ENCODE measurements around the gene PAX7.

PAX7 gene

GRCh38 chr1:18786149-18786548 lies 155.5 kb downstream of the PAX7 start:
- no peaks in the 10 kb centered on the region for H3K27me3 ChIP-seq (ENCODE audit: low read length)
- H3K79me2 ChIP-seq (ENCODE audit: insufficient read depth, low read length) = no peaks in the 10 kb centered on the region
- no peak overlapping the region for H2AFZ ChIP-seq (ENCODE audit: low read depth, low read length, severe bottlenecking)
- TF ChIP-seq, protein P1, sequence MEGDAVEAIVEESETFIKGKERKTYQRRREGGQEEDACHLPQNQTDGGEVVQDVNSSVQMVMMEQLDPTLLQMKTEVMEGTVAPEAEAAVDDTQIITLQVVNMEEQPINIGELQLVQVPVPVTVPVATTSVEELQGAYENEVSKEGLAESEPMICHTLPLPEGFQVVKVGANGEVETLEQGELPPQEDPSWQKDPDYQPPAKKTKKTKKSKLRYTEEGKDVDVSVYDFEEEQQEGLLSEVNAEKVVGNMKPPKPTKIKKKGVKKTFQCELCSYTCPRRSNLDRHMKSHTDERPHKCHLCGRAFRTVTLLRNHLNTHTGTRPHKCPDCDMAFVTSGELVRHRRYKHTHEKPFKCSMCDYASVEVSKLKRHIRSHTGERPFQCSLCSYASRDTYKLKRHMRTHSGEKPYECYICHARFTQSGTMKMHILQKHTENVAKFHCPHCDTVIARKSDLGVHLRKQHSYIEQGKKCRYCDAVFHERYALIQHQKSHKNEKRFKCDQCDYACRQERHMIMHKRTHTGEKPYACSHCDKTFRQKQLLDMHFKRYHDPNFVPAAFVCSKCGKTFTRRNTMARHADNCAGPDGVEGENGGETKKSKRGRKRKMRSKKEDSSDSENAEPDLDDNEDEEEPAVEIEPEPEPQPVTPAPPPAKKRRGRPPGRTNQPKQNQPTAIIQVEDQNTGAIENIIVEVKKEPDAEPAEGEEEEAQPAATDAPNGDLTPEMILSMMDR (IDR thresholded peaks at IDR 0.05; ENCODE audit: insufficient read depth, low read length, poor library complexity, severe bottlenecking) = no peak
- TF ChIP-seq EZH2phosphoT487 (conservative IDR thresholded peaks at IDR 0.05; ENCODE audit: low read length) = no peak
- no peaks in the 10 kb centered on the region for H3F3A ChIP-seq (ENCODE audit: insufficient read depth)
- H3K36me3 ChIP-seq (ENCODE audit: low read length) = no peaks in the 10 kb centered on the region
- no peaks in the 10 kb centered on the region for H3K9me3 ChIP-seq (ENCODE audit: insufficient read depth, low read length)
- no peaks in the 10 kb centered on the region for H4K20me1 ChIP-seq (ENCODE audit: low read depth, low read length)
- H3K27ac ChIP-seq (ENCODE audit: low read depth, low read length) = no peak overlapping the region
- no peak overlapping the region for H3K9ac ChIP-seq (ENCODE audit: low read length)
- no peaks in the 10 kb centered on the region for H3K9me2 ChIP-seq (replicated peaks; ENCODE audit: insufficient read depth, low read length)
- H3K4me3 ChIP-seq (ENCODE audit: insufficient read depth, low read length, poor library complexity, severe bottlenecking) = no peak overlapping the region
- no peak overlapping the region for H3K4me2 ChIP-seq (ENCODE audit: low read depth, low read length, poor library complexity, severe bottlenecking)

- H3K9me3 ChIP-seq (ENCODE audit: insufficient read depth, low read length) = no peaks in the 10 kb centered on the region
- no peaks in the 10 kb centered on the region for H4K20me1 ChIP-seq (ENCODE audit: low read depth, low read length)
- H3K27me3 ChIP-seq (ENCODE audit: low read length) = no peaks in the 10 kb centered on the region
- no peak overlapping the region for H3K4me2 ChIP-seq (ENCODE audit: low read depth, low read length, poor library complexity, severe bottlenecking)
- no peaks in the 10 kb centered on the region for H3K79me2 ChIP-seq (ENCODE audit: insufficient read depth, low read length)
- no peaks in the 10 kb centered on the region for H3K9me2 ChIP-seq (replicated peaks; ENCODE audit: insufficient read depth, low read length)
- no peaks in the 10 kb centered on the region for H3F3A ChIP-seq (ENCODE audit: insufficient read depth)
- H2AFZ ChIP-seq (ENCODE audit: low read depth, low read length, severe bottlenecking) = no peak overlapping the region
- H3K9ac ChIP-seq (ENCODE audit: low read length) = no peak overlapping the region
- H3K36me3 ChIP-seq (ENCODE audit: low read length) = no peaks in the 10 kb centered on the region
- H3K27ac ChIP-seq (ENCODE audit: low read depth, low read length) = no peak overlapping the region
- H3K4me3 ChIP-seq (ENCODE audit: insufficient read depth, low read length, poor library complexity, severe bottlenecking) = no peak overlapping the region
- TF ChIP-seq, protein P1 (IDR thresholded peaks at IDR 0.05; ENCODE audit: insufficient read depth, low read length, poor library complexity, severe bottlenecking) = no peak
- no peak for TF ChIP-seq EZH2phosphoT487 (conservative IDR thresholded peaks at IDR 0.05; ENCODE audit: low read length)
Observed at GRCh38 chr1:18787825-18788385, 157.3 kb downstream of the PAX7 start.

DNA sequence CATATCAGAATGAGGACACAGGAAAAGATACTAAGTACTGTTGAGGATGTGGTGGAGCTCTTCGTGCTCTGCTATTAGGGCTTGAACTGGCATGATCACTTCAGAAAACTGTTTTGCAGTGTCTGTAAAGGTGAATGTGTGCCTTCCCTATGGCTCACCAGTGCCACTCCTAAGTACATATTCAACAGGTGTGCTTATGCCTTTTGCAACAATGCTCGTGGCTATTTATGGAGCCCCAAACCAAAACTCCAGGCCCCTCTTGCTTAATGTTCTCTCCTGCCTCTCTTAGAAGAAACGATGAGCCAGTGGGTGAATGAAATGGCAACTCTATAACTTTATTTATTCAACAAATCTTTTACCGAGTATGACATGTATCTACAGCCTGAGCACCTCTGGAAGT lies 158.6 kb downstream of the PAX7 start:
- Histone ChIP-seq H3F3A (ENCODE audit: insufficient read depth) (no peaks in the 10 kb centered on the region), H3K4me3 (ENCODE audit: insufficient read depth, low read length, poor library complexity, severe bottlenecking) (no peak overlapping the region), H3K9me2 (replicated peaks; ENCODE audit: insufficient read depth, low read length) (no peaks in the 10 kb centered on the region), H3K27me3 (ENCODE audit: low read length) (no peaks in the 10 kb centered on the region), H4K20me1 (ENCODE audit: low read depth, low read length) (no peaks in the 10 kb centered on the region), H3K9ac (ENCODE audit: low read length) (no peak overlapping the region), H3K27ac (ENCODE audit: low read depth, low read length) (no peak overlapping the region), H3K79me2 (ENCODE audit: insufficient read depth, low read length) (no peaks in the 10 kb centered on the region), H3K4me2 (ENCODE audit: low read depth, low read length, poor library complexity, severe bottlenecking) (no peak overlapping the region), H2AFZ (ENCODE audit: low read depth, low read length, severe bottlenecking) (no peak overlapping the region), H3K36me3 (ENCODE audit: low read length) (no peaks in the 10 kb centered on the region), H3K9me3 (ENCODE audit: insufficient read depth, low read length) (no peaks in the 10 kb centered on the region)
- TF ChIP-seq, protein P1 (IDR thresholded peaks at IDR 0.05; ENCODE audit: insufficient read depth, low read length, poor library complexity, severe bottlenecking) = no peak
- TF ChIP-seq EZH2phosphoT487 (conservative IDR thresholded peaks at IDR 0.05; ENCODE audit: low read length) = no peak
